Ovary (tissue), 9 donors: ENCODE results near the gene PLA2G4D. TPM values are rescaled to one million over a fixed set of nuclear protein-coding genes. Genes with fewer than 3 reads are reported as not detected.

Experiments
- DNase-seq, 5 donors: peaks; one replicate each; pipeline ENCODE4 v3.0.0-alpha.2; 2019 to 2020
- H3K27ac ChIP-seq, 2 donors: fragments of 200-600 bp; one replicate each; pipeline versions ENCODE4 v1.5.1 to v1.8.0; 2019 to 2022
- H3K27me3 ChIP-seq: fragments of 200-600 bp; one replicate; pipeline ENCODE4 v1.8.0; 2022
- H3K36me3 ChIP-seq: fragments of 200-600 bp; sonication (generic); one replicate; pipeline ENCODE4 v1.5.1; 2019
- H3K4me1 ChIP-seq: one replicate; pipeline ENCODE4 v1.8.1; 2013; ENCODE audit warnings: mild to moderate bottlenecking, moderate library complexity; ENCODE audit not compliant: insufficient read depth
- H3K4me3 ChIP-seq: fragments of 200-600 bp; sonication (generic); one replicate; pipeline ENCODE4 v1.5.1; 2017
- H3K9me3 ChIP-seq, 2 donors: fragments of 200-600 bp in 1 of 2; sonication (generic) in 1 of 2; one replicate each; pipeline versions ENCODE4 v1.5.1 to v1.8.1; 2013 to 2019; ENCODE audit warnings: mild to moderate bottlenecking in 1 of 2, moderate library complexity in 1 of 2
- CTCF ChIP-seq, 3 donors: fragments of 450-650 bp in 2 of 3; fragments of 200-600 bp in 1 of 3; IDR thresholded peaks; one replicate each; pipeline versions ENCODE4 v1.5.1 to v1.8.0; 2016 to 2022; ENCODE audit warnings: antibody characterized with exemption in 3 of 3, mild to moderate bottlenecking in 1 of 3
- EP300 ChIP-seq: sonication (generic); formaldehyde crosslinking; IDR thresholded peaks from one replicate; pipeline ENCODE4 v1.6.1; 2017; ENCODE audit warnings: antibody characterized with exemption
- POLR2A ChIP-seq: fragments of 450-650 bp; IDR thresholded peaks from one replicate; pipeline ENCODE4 v1.6.1; 2017; ENCODE audit warnings: antibody characterized with exemption, mild to moderate bottlenecking, moderate library complexity
- WGBS, 3 donors: extraction: QIAGEN DNeasy Blood & Tissue Kit in 1 of 3; methylation state at CpG; one replicate each; pipeline versions ENCODE4 v1.1.5 to v1.1.7; 2013 to 2017; 5-methylcytosine and 5-hydroxymethylcytosine counted together
- intact Hi-C, 4 donors: fragments of 100-400 bp; cut with DNase I; formaldehyde crosslinking; loops; one replicate each; pipeline versions ENCODE4 v1.11.0 to v1.15.1; 2022 to 2023
- polyA plus RNA-seq, 2 donors: library from polyadenylated mRNA; stranded (reverse); fragments of 200-250 nt in 1 of 2; fragments of 350-450 nt in 1 of 2; fragmentation: Illumina TruSeq in 1 of 2; extraction: RNeasy Lipid Tissue Mini Kit (QIAGEN cat#74804) in 1 of 2; gene quantifications; one replicate each; pipeline ENCODE4 v1.2.3, GENCODE V29; 2013 to 2014
- total RNA-seq, 7 donors: library from RNA; depleted of rRNA in 2 of 7; stranded (reverse); fragments of >200 nt in 2 of 7; fragmentation: NEBNext Ultra II Directional in 3 of 7; extraction: Animal tissue kit (Norgen Biotek cat#: 25700) in 3 of 7; gene quantifications; one replicate each; pipeline versions ENCODE4 v1.1.0 to v1.2.4, GENCODE V29; 2016 to 2023
- donor health status: DM: no; HTN: no; CAD: no; lungs with moderate emphysema.
- donor health status: DM: no; HTN: no; CAD: no.
- donor health status: Bipolar disorder and iron deficiency.
- donor health status: DM: yes; HTN: yes; CAD: no.
- donor health status: DM: no; HTN: no; CAD: no.
- donor health status: DM: yes; HTN: yes; CAD: no.

Gene PLA2G4D
- total and polyA plus RNA-seq, 9 donors, result 0.11 to 0.12 TPM; not detected in 7

DNA sequence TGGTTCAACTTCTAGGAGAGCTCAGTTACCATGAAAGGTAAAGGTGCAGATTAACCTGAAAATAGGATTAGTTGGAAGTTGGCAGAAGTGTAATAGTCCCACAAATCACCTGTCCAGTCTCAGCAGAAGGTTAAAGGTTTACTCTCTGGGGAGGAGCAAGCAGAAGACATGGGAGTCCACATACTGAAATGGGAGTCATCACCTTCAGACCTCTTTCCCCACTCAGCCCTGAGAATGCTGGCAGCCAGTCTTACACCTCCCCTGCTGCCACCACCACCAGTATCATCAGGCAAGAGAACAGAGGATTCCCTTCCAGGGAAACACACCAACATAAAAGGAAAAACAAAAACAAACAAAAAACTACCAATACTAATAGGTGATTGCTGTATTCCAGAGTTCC lies 13.8 kb upstream of the PLA2G4D start:
- H3K4me1 ChIP-seq, result no peaks in the 10 kb centered on the region
- no peak for TF ChIP-seq POLR2A
- TF ChIP-seq EP300, result no peak
- no peak for TF ChIP-seq CTCF (IDR thresholded peaks at IDR 0.05)
- no peak overlapping the region for H3K27ac ChIP-seq
- intact Hi-C loops, result no loop called here
- no peak overlapping the region for H3K4me3 ChIP-seq
- H3K27me3 ChIP-seq, result no peaks in the 10 kb centered on the region
- no peaks in the 10 kb centered on the region for H3K36me3 ChIP-seq
- no peak for DNase-seq
- H3K9me3 ChIP-seq, result no peaks in the 10 kb centered on the region

DNA sequence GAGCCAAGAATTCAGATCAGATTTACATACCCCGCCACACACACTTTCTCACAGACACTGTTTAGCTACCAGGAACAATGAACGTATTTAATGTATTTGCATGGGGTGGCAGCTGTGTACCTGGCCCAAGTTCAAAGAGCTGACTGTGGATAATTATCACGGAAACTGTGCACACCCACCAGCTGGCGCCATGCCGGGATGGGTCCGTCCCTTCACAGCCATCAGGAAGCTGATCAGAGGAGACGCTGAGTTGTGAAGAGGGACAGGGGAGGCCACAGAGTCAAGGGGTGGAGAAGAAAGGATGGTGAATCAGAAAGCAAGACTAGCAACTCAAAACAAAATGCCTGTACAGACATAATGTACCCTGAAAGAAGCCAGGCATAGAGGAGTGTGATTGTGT lies 13.1 kb upstream of the PLA2G4D start:
- TF ChIP-seq EP300 (no peak), CTCF (IDR thresholded peaks at IDR 0.05) (no peak), POLR2A (no peak)
- DNase-seq, result no peak
- Histone ChIP-seq H3K4me3 (no peak overlapping the region), H3K36me3 (no peaks in the 10 kb centered on the region), H3K27me3 (no peaks in the 10 kb centered on the region), H3K9me3 (no peaks in the 10 kb centered on the region), H3K4me1 (no peaks in the 10 kb centered on the region), H3K27ac (no peak overlapping the region)
- intact Hi-C loops, result no loop called here
- WGBS, 3 donors, result 13 to 47% (median 17%) methylated on average over 7 of the region's 7 CpGs

DNA sequence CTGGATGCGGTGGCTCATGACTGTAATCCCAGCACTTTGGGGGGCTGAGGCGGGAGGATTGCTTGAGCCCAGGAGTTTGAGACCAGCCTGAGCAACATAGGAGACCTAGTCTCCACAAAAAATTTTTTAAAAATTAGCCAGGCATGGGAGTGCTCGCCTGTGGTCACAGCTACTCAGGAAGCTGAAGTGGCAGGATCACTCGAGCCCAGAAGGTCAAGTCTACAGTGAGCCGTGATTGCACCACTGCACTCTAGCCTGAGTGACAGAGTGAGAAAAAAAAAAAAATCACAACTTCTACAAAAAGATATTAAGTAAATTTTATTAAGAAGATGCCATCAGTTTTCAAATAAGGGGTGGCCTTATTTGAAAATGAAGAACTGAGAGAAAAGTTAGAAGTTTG lies 11.9 kb upstream of the PLA2G4D start:
- TF ChIP-seq EP300, result no peak
- intact Hi-C loops, result no loop called here
- WGBS, 3 donors, result 82 to 85% (median 83%) methylated on average over 5 of the region's 5 CpGs
- H3K4me1 ChIP-seq, result no peaks in the 10 kb centered on the region
- no peak overlapping the region for H3K4me3 ChIP-seq
- H3K27ac ChIP-seq, result no peak overlapping the region
- DNase-seq, result no peak
- no peaks in the 10 kb centered on the region for H3K9me3 ChIP-seq
- no peaks in the 10 kb centered on the region for H3K27me3 ChIP-seq
- H3K36me3 ChIP-seq, result no peaks in the 10 kb centered on the region

- no peak for DNase-seq
- H3K36me3 ChIP-seq, result no peaks in the 10 kb centered on the region
- no peaks in the 10 kb centered on the region for H3K27me3 ChIP-seq
- TF ChIP-seq CTCF (IDR thresholded peaks at IDR 0.05) (no peak), POLR2A (no peak), EP300 (no peak)
- H3K27ac ChIP-seq, result no peak overlapping the region
- no peak overlapping the region for H3K4me3 ChIP-seq
- intact Hi-C loops, result no loop called here
- WGBS, 3 donors, result 90 to 97% (median 92%) methylated on average over 11 of the region's 11 CpGs
- H3K9me3 ChIP-seq, result no peaks in the 10 kb centered on the region
- H3K4me1 ChIP-seq, result no peaks in the 10 kb centered on the region
Measured at GRCh38 chr15:42104095-42104891, 9.9 kb upstream of the PLA2G4D start.

DNA sequence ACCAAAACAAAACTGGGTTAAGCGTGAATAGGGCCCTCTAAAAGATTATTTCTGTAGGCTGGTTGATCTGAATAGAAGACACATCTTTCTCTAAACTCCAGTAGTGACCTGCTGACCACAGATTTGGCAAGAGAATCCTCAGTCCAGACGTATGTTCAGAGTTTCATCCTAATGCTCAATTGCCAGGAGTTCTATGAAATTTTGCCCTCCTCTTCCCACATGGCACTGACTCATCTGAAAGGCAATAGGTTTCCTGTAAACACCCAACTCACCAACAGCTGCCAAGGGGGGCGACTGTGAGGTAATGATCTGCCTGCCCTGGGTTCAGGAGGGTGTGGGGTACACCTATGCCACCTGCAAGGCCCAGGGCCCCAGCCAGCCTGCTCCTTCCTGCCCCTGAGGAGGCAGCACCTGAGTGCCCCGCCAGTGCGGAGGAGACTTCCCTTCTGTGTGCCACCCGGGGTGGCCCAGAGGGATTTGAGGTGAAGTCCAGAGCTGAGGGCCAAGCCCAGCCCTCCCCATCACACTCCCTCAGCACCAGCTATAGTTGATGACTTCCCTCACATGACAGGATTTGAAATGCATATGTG lies 8.4 kb upstream of the PLA2G4D start:
- Histone ChIP-seq H3K36me3 (no peaks in the 10 kb centered on the region), H3K4me3 (no peak overlapping the region), H3K9me3 (no peaks in the 10 kb centered on the region), H3K27me3 (no peaks in the 10 kb centered on the region), H3K27ac (no peak overlapping the region), H3K4me1 (no peaks in the 10 kb centered on the region)
- 66 to 76% (median 71%) methylated on average over 6 of the region's 6 CpGs for WGBS, 3 donors
- TF ChIP-seq CTCF (IDR thresholded peaks at IDR 0.05) (no peak), POLR2A (no peak), EP300 (no peak)
- DNase-seq, result no peak
- intact Hi-C loops, result no loop called here
